HCT116 (cell line): ENCODE results near the gene IFI16. TPM values are rescaled to one million over a fixed set of nuclear protein-coding genes. Genes with fewer than 3 reads are reported as not detected.

ENCODE experiments used
- ATAC-seq: fragments of 200-7000 bp; cut with Tn5 transposase; 2 replicates; pipeline ENCODE4 v1.9.1; 2020; ENCODE audit warnings: mild to moderate bottlenecking, moderate library complexity
- BruUV-seq: library from RNA; stranded (reverse); fragments of 400-500 nt; replicated peaks from 2 replicates; lab custom pipeline; 2021; lab: Mats Ljungman, UMichigan
- CTCF ChIA-PET: fragments of 300-600 bp; sonication (Branson Sonifier 250); formaldehyde crosslinking; loops from one replicate; lab custom pipeline; 2021; ENCODE audit warnings: antibody characterized with exemption; lab: Charles Lee
- POLR2A ChIA-PET: fragments of 300-600, 350-600 bp; sonication (Branson Sonifier 250); formaldehyde crosslinking; loops from one replicate; lab custom pipeline; 2021; ENCODE audit warnings: antibody characterized with exemption; lab: Charles Lee
- RAD21 ChIA-PET, 2 experiments: fragments of 300-600 bp; sonication (Branson Sonifier 250); formaldehyde crosslinking; loops; one replicate each; lab custom pipeline; 2023; ENCODE audit warnings: low total read pairs in 2 of 2; ENCODE audit not compliant: uncharacterized antibody in 2 of 2, unreplicated experiment in 2 of 2, low non-redundant PET in 1 of 2; lab: Charles Lee
- DNase-seq: peaks from one replicate; pipeline ENCODE4 v3.0.0-alpha.2; 2010; ENCODE audit warnings: low read depth, low spot score
- H2AFZ ChIP-seq: fragments of 200-600 bp; shearing (Covaris generic), sonication (generic); 2 replicates; pipeline ENCODE4 v1.6.1; 2017; ENCODE audit warnings: low read depth, mixed run types, mixed read lengths, antibody characterized with exemption, low read length; ENCODE audit not compliant: poor library complexity, severe bottlenecking
- H3K27ac ChIP-seq: 2 replicates; pipeline ENCODE4 v1.5.1; 2012; ENCODE audit warnings: low read depth, low read length
- H3K27me3 ChIP-seq: fragments of 200-600 bp; sonication (generic); 2 replicates; pipeline ENCODE4 v1.6.1; 2016; ENCODE audit warnings: mixed run types, low read length, mixed read lengths; ENCODE audit not compliant: insufficient read depth
- H3K36me3 ChIP-seq, 2 experiments: fragments of 200-500 bp in 1 of 2; fragments of 200-600 bp in 1 of 2; sonication (Bioruptor generic) in 1 of 2; sonication (generic) in 1 of 2; 2 replicates each; pipeline versions ENCODE4 v1.5.1 to v1.6.1; 2014 to 2016; ENCODE audit warnings: low read length in 2 of 2, inconsistent platforms in 1 of 2, mixed read lengths in 1 of 2, mixed run types in 1 of 2; ENCODE audit not compliant: insufficient read depth in 2 of 2, control insufficient read depth in 1 of 2
- H3K4me1 ChIP-seq, 2 experiments: fragments of 200-600 bp in 1 of 2; sonication (generic) in 1 of 2; 2 replicates each; pipeline versions ENCODE4 v1.5.1 to v1.6.1; 2012 to 2017; ENCODE audit warnings: low read length in 2 of 2, inconsistent platforms in 1 of 2, mild to moderate bottlenecking in 1 of 2, mixed read lengths in 1 of 2, mixed run types in 1 of 2, moderate library complexity in 1 of 2; ENCODE audit not compliant: insufficient read depth in 2 of 2, control insufficient read depth in 1 of 2
- H3K4me2 ChIP-seq: fragments of 200-600 bp; sonication (generic); 2 replicates; pipeline ENCODE4 v1.6.1; 2017; ENCODE audit warnings: mixed run types, low read length, mixed read lengths
- H3K4me3 ChIP-seq, 2 experiments: fragments of 200-600 bp in 1 of 2; sonication (generic) in 1 of 2; replicated peaks in 1 of 2; 2 replicates each; pipeline ENCODE4 v1.5.1; 2011 to 2016; ENCODE audit warnings: low read length in 2 of 2, control low read depth in 1 of 2, low read depth in 1 of 2, mild to moderate bottlenecking in 1 of 2, mixed read lengths in 1 of 2, mixed run types in 1 of 2
- H3K79me2 ChIP-seq: fragments of 200-600 bp; sonication (generic); 2 replicates; pipeline ENCODE4 v1.6.1; 2017; ENCODE audit warnings: mild to moderate bottlenecking, mixed run types, low read length, moderate library complexity, mixed read lengths; ENCODE audit not compliant: insufficient read depth
- H3K9ac ChIP-seq: fragments of 200-600 bp; sonication (generic); 2 replicates; pipeline ENCODE4 v1.6.1; 2016; ENCODE audit warnings: low read length, mixed read lengths
- H3K9me2 ChIP-seq: fragments of 200-600 bp; sonication (generic), shearing (Covaris generic); 2 replicates; pipeline ENCODE4 v1.6.1; 2017; ENCODE audit warnings: mixed run types, mild to moderate bottlenecking, moderate library complexity; ENCODE audit not compliant: insufficient read depth
- H3K9me3 ChIP-seq, 2 experiments: fragments of 200-500 bp in 1 of 2; fragments of 200-600 bp in 1 of 2; sonication (Bioruptor generic) in 1 of 2; sonication (generic) in 1 of 2; 2 replicates each; pipeline ENCODE4 v1.6.1; 2014 to 2017; ENCODE audit warnings: low read length in 2 of 2, mixed read lengths in 2 of 2, inconsistent platforms in 1 of 2, low read depth in 1 of 2, mild to moderate bottlenecking in 1 of 2, mixed run types in 1 of 2, moderate library complexity in 1 of 2; ENCODE audit not compliant: control insufficient read depth in 1 of 2, insufficient read depth in 1 of 2
- H4K20me1 ChIP-seq: fragments of 200-600 bp; sonication (generic), shearing (Covaris generic); 2 replicates; pipeline ENCODE4 v1.6.1; 2017; ENCODE audit warnings: mixed run types, mild to moderate bottlenecking, moderate library complexity; ENCODE audit not compliant: insufficient read depth
- CEBPB ChIP-seq: IDR thresholded peaks from 2 replicates; pipeline ENCODE4 v1.6.1; 2012; ENCODE audit warnings: low read depth
- EGR1 ChIP-seq: IDR thresholded peaks from 2 replicates; pipeline ENCODE4 v1.6.1; 2012; ENCODE audit warnings: low read depth
- EZH2 ChIP-seq: fragments of 200-600 bp; sonication (generic); IDR thresholded peaks from 2 replicates; pipeline ENCODE4 v1.6.1; 2017; ENCODE audit warnings: antibody characterized with exemption, mixed run types
- EZH2phosphoT487 ChIP-seq: fragments of 200-600 bp; IDR thresholded peaks from 2 replicates; pipeline ENCODE4 v1.6.1; 2018; ENCODE audit warnings: antibody characterized with exemption, borderline replicate concordance
- POLR2A ChIP-seq: IDR thresholded peaks from 2 replicates; pipeline ENCODE4 v1.7.0; 2011; ENCODE audit warnings: borderline replicate concordance; ENCODE audit not compliant: insufficient read depth, insufficient read length; ENCODE audit errors: extremely low read depth
- RAD21 ChIP-seq: IDR thresholded peaks from 2 replicates; pipeline ENCODE4 v1.6.1; 2012; ENCODE audit warnings: low read depth, mild to moderate bottlenecking
- REST ChIP-seq: IDR thresholded peaks from 2 replicates; pipeline ENCODE4 v1.6.1; 2012; ENCODE audit warnings: low read depth
- SP1 ChIP-seq: IDR thresholded peaks from 2 replicates; pipeline ENCODE4 v1.6.1; 2012; ENCODE audit warnings: low read depth
- TCF7L2 ChIP-seq: IDR thresholded peaks from 2 replicates; pipeline ENCODE4 v1.7.0; 2011; ENCODE audit warnings: borderline replicate concordance, inconsistent platforms; ENCODE audit not compliant: insufficient read depth, insufficient read length; ENCODE audit errors: extremely low read depth
- intact Hi-C: fragments of 100-400 bp; cut with micrococcal nuclease; formaldehyde crosslinking; loops from 2 replicates; pipeline ENCODE4 v1.10.0; 2022
- total RNA-seq: library from RNA; stranded (reverse); gene quantifications from one replicate; pipeline ENCODE4 v1.2.1, GENCODE V29; 2021; ENCODE audit not compliant: unreplicated experiment

IFI16 gene
- total RNA-seq, 1 experiment from 2014 or later = 1.6 TPM

- POLR2A ChIA-PET = no interaction called here
- intact Hi-C loops = no loop called here
- no peak overlapping the region for H3K4me2 ChIP-seq
- H3K36me3 ChIP-seq = no peaks in the 10 kb centered on the region
- ATAC-seq (no peak), DNase-seq (no peak)
- BruUV-seq = no TSS peak
- no peaks in the 10 kb centered on the region for H3K9me3 ChIP-seq
- no peak overlapping the region for H3K4me3 ChIP-seq
- no peak overlapping the region for H3K27ac ChIP-seq
- no peak overlapping the region for H2AFZ ChIP-seq
- CTCF ChIA-PET = no interaction called here
- RAD21 ChIA-PET = no interaction called here
- H3K79me2 ChIP-seq = no peaks in the 10 kb centered on the region
- no peaks in the 10 kb centered on the region for H4K20me1 ChIP-seq
- peaks cover 12% of the 10 kb centered on the region for H3K27me3 ChIP-seq
- no peak overlapping the region for H3K9ac ChIP-seq
- no peaks in the 10 kb centered on the region for H3K9me2 ChIP-seq
- H3K4me1 ChIP-seq = no peaks in the 10 kb centered on the region
- no peak for TF ChIP-seq EZH2
- TF ChIP-seq REST = no peak
- no peak for TF ChIP-seq EGR1
- no peak for TF ChIP-seq SP1
- TF ChIP-seq TCF7L2 = no peak
- TF ChIP-seq CEBPB = no peak
- no peak for TF ChIP-seq EZH2phosphoT487
- no peak for TF ChIP-seq RAD21
- TF ChIP-seq POLR2A = no peak
Measured at GRCh38 chr1:159066108-159066507, 56.4 kb downstream of the IFI16 start.
